Hepatocyte (in vitro differentiated cells): ENCODE data around the gene GTF3C1.

Source experiments
- CTCF ChIP-seq: fragments of 200-600 bp; sonication (generic); IDR thresholded peaks from 2 replicates; pipeline ENCODE4 v1.5.1; 2016; ENCODE audit warnings: antibody characterized with exemption, mild to moderate bottlenecking; ENCODE audit not compliant: poor library complexity
- EZH2 ChIP-seq: fragments of 200-600 bp; sonication (generic); IDR thresholded peaks from 2 replicates; pipeline ENCODE4 v1.6.1; 2016; ENCODE audit warnings: antibody characterized with exemption, mild to moderate bottlenecking, borderline replicate concordance
- EZH2phosphoT487 ChIP-seq: fragments of 200-600 bp; sonication (generic); IDR thresholded peaks from one replicate; pipeline ENCODE4 v1.6.1; 2018; ENCODE audit warnings: antibody characterized with exemption, mild to moderate bottlenecking, low read depth, moderate library complexity; ENCODE audit not compliant: unreplicated experiment, severe bottlenecking

DNA sequence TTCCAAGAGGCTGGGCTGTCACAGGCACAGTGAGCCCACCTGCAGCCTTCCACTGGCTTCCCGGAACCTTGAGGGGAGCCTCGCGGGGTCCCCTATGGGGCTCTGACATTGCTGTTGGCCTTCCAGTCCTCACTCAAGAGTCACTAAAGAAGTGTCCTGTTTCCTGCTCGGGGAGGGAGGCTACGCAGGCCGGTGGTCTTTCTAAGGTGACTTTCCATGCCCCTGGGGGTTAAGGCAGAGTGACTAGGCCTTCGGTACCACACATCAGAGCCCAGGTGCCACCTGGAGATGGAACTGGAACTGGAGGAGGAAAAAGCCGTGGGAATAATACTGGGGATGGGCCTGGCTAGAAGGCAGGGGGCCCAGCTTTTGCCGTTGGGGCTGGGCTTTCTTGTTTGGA is 75.7 kb downstream of the GTF3C1 start:
- TF ChIP-seq CTCF (no peak), EZH2 (no peak), EZH2phosphoT487 (no peak)
